Stomach (tissue), 4 donors: ENCODE measurements around the gene CDK15.

ENCODE experiments used
- POLR2AphosphoS5 ChIP-seq, 3 donors: sonication (generic); formaldehyde crosslinking; IDR thresholded peaks; one replicate each; pipeline ENCODE4 v1.6.1; 2016; ENCODE audit warnings: antibody characterized with exemption in 3 of 3
- TF ChIP-seq, protein P1 (sequence below), 7 experiments: fragments of 450-650 bp in 4 of 7; fragments of 200-600 bp in 3 of 7; sonication (generic) in 3 of 7; IDR thresholded peaks; one replicate each; pipeline ENCODE4 v1.5.1; 2016 to 2019; ENCODE audit warnings: antibody characterized with exemption in 7 of 7, control low read depth in 2 of 7, mild to moderate bottlenecking in 1 of 7

DNA sequence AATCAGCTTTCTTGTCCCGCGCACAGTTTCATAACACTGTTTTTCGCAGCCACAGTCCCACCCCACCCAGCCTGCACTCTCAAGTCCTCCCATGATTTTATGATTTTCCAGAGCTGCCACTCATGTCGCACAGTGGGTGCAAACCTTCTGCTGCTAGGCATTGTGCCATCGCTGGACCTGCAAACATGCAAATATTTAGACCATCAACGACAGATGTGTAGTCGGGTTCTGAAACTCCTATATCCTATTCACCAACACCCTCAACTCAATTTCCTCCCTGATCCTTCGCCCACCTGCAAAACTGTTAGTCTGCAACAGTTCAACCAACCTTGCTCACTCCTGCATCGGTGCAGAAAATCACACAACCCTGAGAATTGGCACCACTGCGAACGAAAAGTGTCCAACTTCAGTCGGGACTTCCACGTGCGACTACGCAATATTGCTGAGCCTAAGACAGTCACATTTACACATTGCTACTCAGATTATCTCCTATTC, 24.7 kb upstream of the CDK15 start:
- TF ChIP-seq, protein P1, sequence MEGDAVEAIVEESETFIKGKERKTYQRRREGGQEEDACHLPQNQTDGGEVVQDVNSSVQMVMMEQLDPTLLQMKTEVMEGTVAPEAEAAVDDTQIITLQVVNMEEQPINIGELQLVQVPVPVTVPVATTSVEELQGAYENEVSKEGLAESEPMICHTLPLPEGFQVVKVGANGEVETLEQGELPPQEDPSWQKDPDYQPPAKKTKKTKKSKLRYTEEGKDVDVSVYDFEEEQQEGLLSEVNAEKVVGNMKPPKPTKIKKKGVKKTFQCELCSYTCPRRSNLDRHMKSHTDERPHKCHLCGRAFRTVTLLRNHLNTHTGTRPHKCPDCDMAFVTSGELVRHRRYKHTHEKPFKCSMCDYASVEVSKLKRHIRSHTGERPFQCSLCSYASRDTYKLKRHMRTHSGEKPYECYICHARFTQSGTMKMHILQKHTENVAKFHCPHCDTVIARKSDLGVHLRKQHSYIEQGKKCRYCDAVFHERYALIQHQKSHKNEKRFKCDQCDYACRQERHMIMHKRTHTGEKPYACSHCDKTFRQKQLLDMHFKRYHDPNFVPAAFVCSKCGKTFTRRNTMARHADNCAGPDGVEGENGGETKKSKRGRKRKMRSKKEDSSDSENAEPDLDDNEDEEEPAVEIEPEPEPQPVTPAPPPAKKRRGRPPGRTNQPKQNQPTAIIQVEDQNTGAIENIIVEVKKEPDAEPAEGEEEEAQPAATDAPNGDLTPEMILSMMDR (IDR thresholded peaks at IDR 0.05): no peak
- no peak for TF ChIP-seq POLR2AphosphoS5 (IDR thresholded peaks at IDR 0.05)
